Stomach (tissue), 9 donors: ENCODE results near the gene ZNF512. TPM values are rescaled to one million over a fixed set of nuclear protein-coding genes. Genes with fewer than 3 reads are reported as not detected.

Experiments
- DNase-seq, 2 donors: peaks; one replicate each; pipeline versions ENCODE4 v3.0.0 to v3.0.0-alpha.2; 2013 to 2019
- H3K27ac ChIP-seq, 5 donors: fragments of 200-600 bp in 4 of 5; sonication (generic) in 4 of 5; one replicate each; pipeline ENCODE4 v1.5.1; 2013 to 2019; ENCODE audit warnings: mild to moderate bottlenecking in 1 of 5, moderate library complexity in 1 of 5
- H3K27me3 ChIP-seq, 3 donors: fragments of 200-600 bp; sonication (generic); one replicate each; pipeline ENCODE4 v1.5.1; 2017 to 2019; ENCODE audit warnings: mixed run types in 1 of 3
- H3K36me3 ChIP-seq, 4 donors: fragments of 200-600 bp; sonication (generic); 1 replicate in 3 of 4; 2 replicates in 1 of 4; pipeline ENCODE4 v1.5.1; 2016 to 2019
- H3K4me1 ChIP-seq, 4 donors: fragments of 200-600 bp; sonication (generic); one replicate each; pipeline ENCODE4 v1.5.1; 2016 to 2019
- H3K4me3 ChIP-seq, 4 donors: fragments of 200-600 bp; sonication (generic) in 3 of 4; one replicate each; pipeline ENCODE4 v1.5.1; 2016 to 2019; ENCODE audit warnings: mild to moderate bottlenecking in 1 of 4
- H3K9me3 ChIP-seq, 4 donors: fragments of 200-600 bp; sonication (generic); one replicate each; pipeline ENCODE4 v1.5.1; 2016 to 2019
- CTCF ChIP-seq, 7 experiments: fragments of 450-650 bp in 4 of 7; fragments of 200-600 bp in 3 of 7; sonication (generic) in 3 of 7; IDR thresholded peaks; one replicate each; pipeline ENCODE4 v1.5.1; 2016 to 2019; ENCODE audit warnings: antibody characterized with exemption in 7 of 7, control low read depth in 2 of 7, mild to moderate bottlenecking in 1 of 7
- EP300 ChIP-seq: sonication (generic); formaldehyde crosslinking; IDR thresholded peaks from one replicate; pipeline ENCODE4 v1.6.1; 2017; ENCODE audit warnings: antibody characterized with exemption
- POLR2A ChIP-seq, 4 donors: fragments of 450-650 bp; IDR thresholded peaks; one replicate each; pipeline ENCODE4 v1.6.1; 2016; ENCODE audit warnings: antibody characterized with exemption in 4 of 4, control low read depth in 2 of 4, mild to moderate bottlenecking in 1 of 4, moderate library complexity in 1 of 4
- POLR2AphosphoS5 ChIP-seq, 3 donors: sonication (generic); formaldehyde crosslinking; IDR thresholded peaks; one replicate each; pipeline ENCODE4 v1.6.1; 2016; ENCODE audit warnings: antibody characterized with exemption in 3 of 3
- WGBS, 5 donors: extraction: QIAGEN DNeasy Blood & Tissue Kit in 3 of 5; methylation state at CpG; one replicate each; pipeline versions ENCODE4 v1.1.5 to v1.1.7; 2013 to 2018; 5-methylcytosine and 5-hydroxymethylcytosine counted together
- intact Hi-C: fragments of 100-400 bp; cut with DNase I; formaldehyde crosslinking; loops from one replicate; pipeline ENCODE4 v1.15.1; 2023; ENCODE audit warnings: low total_unique reads
- polyA plus RNA-seq, 3 donors: library from polyadenylated mRNA; stranded (reverse); fragments of 200-250 nt; gene quantifications; one replicate each; pipeline ENCODE4 v1.2.3, GENCODE V29; 2013
- total RNA-seq, 5 donors: library from RNA; depleted of rRNA; stranded (reverse); fragments of >200 nt; gene quantifications; one replicate each; pipeline versions ENCODE4 v1.1.0 to v1.2.3, GENCODE V29; 2014 to 2016
- donor health status: healthy with polysubstance abuse.
- donor health status: Bipolar disorder and iron deficiency.
- donor health status: healthy.

The ZNF512 gene
- total and polyA plus RNA-seq, 8 donors: 6.4 to 35.8 (median 10.8) TPM

- WGBS, 5 donors: 81 to 98% (median 89%) methylated on average over 1 of the region's 1 CpG
- no peak overlapping the region for H3K4me3 ChIP-seq
- H3K4me1 ChIP-seq: peaks cover 0 to 2% (median 0%) of the 10 kb centered on the region in 4 donors
- H3K9me3 ChIP-seq: no peaks in the 10 kb centered on the region
- no peak for TF ChIP-seq POLR2A (IDR thresholded peaks at IDR 0.05)
- TF ChIP-seq POLR2AphosphoS5 (IDR thresholded peaks at IDR 0.05): no peak
- no peak for TF ChIP-seq CTCF (IDR thresholded peaks at IDR 0.05)
- TF ChIP-seq EP300: no peak
- peaks cover 77 to 100% (median 100%) of the 10 kb centered on the region in 4 donors for H3K36me3 ChIP-seq
- H3K27ac ChIP-seq: no peak overlapping the region
- no peaks in the 10 kb centered on the region for H3K27me3 ChIP-seq
- intact Hi-C loops: no loop called here
- DNase-seq: no peak
These were observed 69.9 kb downstream of the ZNF512 start for GRCh38 chr2:27652790-27653189.

GRCh38 chr2:27653397-27653796 lies 70.6 kb downstream of the ZNF512 start:
- WGBS, 5 donors: 85 to 100% (median 93%) methylated on average over 2 of the region's 2 CpGs
- H3K36me3 ChIP-seq: peaks cover 71 to 100% (median 100%) of the 10 kb centered on the region in 4 donors
- intact Hi-C loops: no loop called here

GRCh38 chr2:27655155-27655951 lies 72.5 kb downstream of the ZNF512 start:
- DNase-seq: no peak
- H3K27me3 ChIP-seq: no peaks in the 10 kb centered on the region
- H3K9me3 ChIP-seq: no peaks in the 10 kb centered on the region
- WGBS, 5 donors: 57 to 74% (median 68%) methylated on average over 7 of the region's 7 CpGs
- TF ChIP-seq CTCF (IDR thresholded peaks at IDR 0.05): no peak
- TF ChIP-seq POLR2AphosphoS5 (IDR thresholded peaks at IDR 0.05): no peak
- no peak for TF ChIP-seq POLR2A (IDR thresholded peaks at IDR 0.05)
- TF ChIP-seq EP300: no peak
- no peak overlapping the region for H3K27ac ChIP-seq
- no peak overlapping the region for H3K4me3 ChIP-seq
- peaks cover 57 to 99% (median 99%) of the 10 kb centered on the region in 4 donors for H3K36me3 ChIP-seq
- intact Hi-C loops: no loop called here
- H3K4me1 ChIP-seq: peaks cover 0 to 28% (median 0%) of the 10 kb centered on the region in 4 donors

More at GRCh38 chr2:27653397-27653796, 70.6 kb downstream of the ZNF512 start:
- H3K27ac ChIP-seq: no peak overlapping the region
- no peaks in the 10 kb centered on the region for H3K27me3 ChIP-seq
- peaks cover 0 to 8% (median 0%) of the 10 kb centered on the region in 4 donors for H3K4me1 ChIP-seq
- no peaks in the 10 kb centered on the region for H3K9me3 ChIP-seq
- TF ChIP-seq POLR2AphosphoS5 (IDR thresholded peaks at IDR 0.05) (no peak), POLR2A (IDR thresholded peaks at IDR 0.05) (no peak)
- no peak for DNase-seq
- no peak overlapping the region for H3K4me3 ChIP-seq

GRCh38 chr2:27661371-27661770 lies 78.5 kb downstream of the ZNF512 start:
- no peak for DNase-seq
- H3K27ac ChIP-seq: no peak overlapping the region
- H3K36me3 ChIP-seq: peaks cover 27 to 57% (median 56%) of the 10 kb centered on the region in 4 donors
- H3K4me1 ChIP-seq: peaks cover 17 to 63% (median 39%) of the 10 kb centered on the region in 4 donors
- TF ChIP-seq POLR2A (IDR thresholded peaks at IDR 0.05) (no peak), CTCF (IDR thresholded peaks at IDR 0.05) (no peak), EP300 (no peak), POLR2AphosphoS5 (IDR thresholded peaks at IDR 0.05) (no peak)
- 80 to 91% (median 90%) methylated on average over 1 of the region's 1 CpG for WGBS, 5 donors
- no peaks in the 10 kb centered on the region for H3K27me3 ChIP-seq
- no peak overlapping the region for H3K4me3 ChIP-seq
- intact Hi-C loops: no loop called here
- no peaks in the 10 kb centered on the region for H3K9me3 ChIP-seq
